Measurements from ENCODE around the gene KDM4C. TPM values are rescaled to one million over a fixed set of nuclear protein-coding genes. Genes with fewer than 3 reads are reported as not detected.

The KDM4C gene
- polyA plus RNA-seq, 1 experiment, result 12.1 TPM

GRCh38 chr9:6960777-6961176, 203.0 kb downstream of the KDM4C start:
- CTCF ChIA-PET, result interaction anchor here (0.7 kb wide), 1 partner anchor 45 kb away, joined by 5 read pairs; no protein-coding TSS in a partner anchor
- DNase-seq (ENCODE audit: low read depth, low spot score), result no peak
- Histone ChIP-seq H3K27me3 (ENCODE audit: control insufficient read depth, insufficient read depth, low read length) (no peaks in the 10 kb centered on the region), H3K27ac (ENCODE audit: low read depth, low read length) (no peak overlapping the region), H3K4me3 (ENCODE audit: low read depth, low read length) (no peak overlapping the region), H3K9me3 (ENCODE audit: control insufficient read depth, insufficient read depth, low read length) (no peaks in the 10 kb centered on the region)
- POLR2A ChIA-PET, result no interaction called here
- no peak for TF ChIP-seq CTCF (IDR thresholded peaks at IDR 0.05; ENCODE audit: low read depth, low read length)

- POLR2A ChIA-PET, result no interaction called here
Measured at GRCh38 chr9:6961845-6962522, 204.2 kb downstream of the KDM4C start.

GRCh38 chr9:6965566-6965965, 207.8 kb downstream of the KDM4C start:
- no peak for DNase-seq (ENCODE audit: low read depth, low spot score)

More at GRCh38 chr9:6961845-6962522, 204.2 kb downstream of the KDM4C start:
- no peak for DNase-seq (ENCODE audit: low read depth, low spot score)
- no peaks in the 10 kb centered on the region for H3K27me3 ChIP-seq (ENCODE audit: control insufficient read depth, insufficient read depth, low read length)
- no peak overlapping the region for H3K27ac ChIP-seq (ENCODE audit: low read depth, low read length)
- no peak for TF ChIP-seq CTCF (IDR thresholded peaks at IDR 0.05; ENCODE audit: low read depth, low read length)
- no peak overlapping the region for H3K4me3 ChIP-seq (ENCODE audit: low read depth, low read length)
- no peaks in the 10 kb centered on the region for H3K9me3 ChIP-seq (ENCODE audit: control insufficient read depth, insufficient read depth, low read length)
- CTCF ChIA-PET, result interaction anchor here (1.2 kb wide), 1 partner anchor 91 kb away, joined by 4 read pairs; no protein-coding TSS in a partner anchor

GRCh38 chr9:6968271-6968670, 210.5 kb downstream of the KDM4C start:
- ChIA-PET POLR2A (no interaction called here), CTCF (no interaction called here)
- no peak for TF ChIP-seq CTCF (IDR thresholded peaks at IDR 0.05; ENCODE audit: low read depth, low read length)
- no peaks in the 10 kb centered on the region for H3K27me3 ChIP-seq (ENCODE audit: control insufficient read depth, insufficient read depth, low read length)
- H3K27ac ChIP-seq (ENCODE audit: low read depth, low read length), result no peak overlapping the region
- H3K9me3 ChIP-seq (ENCODE audit: control insufficient read depth, insufficient read depth, low read length), result no peaks in the 10 kb centered on the region
- no peak for DNase-seq (ENCODE audit: low read depth, low spot score)
- H3K4me3 ChIP-seq (ENCODE audit: low read depth, low read length), result no peak overlapping the region

More at GRCh38 chr9:6965566-6965965, 207.8 kb downstream of the KDM4C start:
- Histone ChIP-seq H3K27ac (ENCODE audit: low read depth, low read length) (no peak overlapping the region), H3K9me3 (ENCODE audit: control insufficient read depth, insufficient read depth, low read length) (no peaks in the 10 kb centered on the region), H3K27me3 (ENCODE audit: control insufficient read depth, insufficient read depth, low read length) (no peaks in the 10 kb centered on the region), H3K4me3 (ENCODE audit: low read depth, low read length) (no peak overlapping the region)
- ChIA-PET POLR2A (no interaction called here), CTCF (no interaction called here)
- TF ChIP-seq CTCF (IDR thresholded peaks at IDR 0.05; ENCODE audit: low read depth, low read length), result no peak

GRCh38 chr9:6969805-6970204, 212.0 kb downstream of the KDM4C start:
- H3K27ac ChIP-seq (ENCODE audit: low read depth, low read length), result no peak overlapping the region
- CTCF ChIA-PET, result no interaction called here
- no peak for DNase-seq (ENCODE audit: low read depth, low spot score)
- no peak overlapping the region for H3K4me3 ChIP-seq (ENCODE audit: low read depth, low read length)
- H3K9me3 ChIP-seq (ENCODE audit: control insufficient read depth, insufficient read depth, low read length), result no peaks in the 10 kb centered on the region
- POLR2A ChIA-PET, result no interaction called here
- no peak for TF ChIP-seq CTCF (IDR thresholded peaks at IDR 0.05; ENCODE audit: low read depth, low read length)
- no peaks in the 10 kb centered on the region for H3K27me3 ChIP-seq (ENCODE audit: control insufficient read depth, insufficient read depth, low read length)
